Measurements from ENCODE around the gene UCP2.

GRCh38 chr11:74001822-74002286, 19.2 kb upstream of the UCP2 start:
- TF ChIP-seq BCL3 (IDR thresholded peaks at IDR 0.05; ENCODE audit: borderline replicate concordance, insufficient read depth, low read depth, low read length, poor library complexity, severe bottlenecking) (no peak), RAD21 (IDR thresholded peaks at IDR 0.05; ENCODE audit: insufficient read depth, low read depth, low read length) (no peak), ZBED1 (IDR thresholded peaks at IDR 0.05; ENCODE audit: borderline replicate concordance) (no peak), ATF3 (IDR thresholded peaks at IDR 0.05; ENCODE audit: borderline replicate concordance, extremely low read depth, low read depth, low read length) (no peak), EZH2 (IDR thresholded peaks at IDR 0.05; ENCODE audit: borderline replicate concordance, control insufficient read depth, low read depth, low read length) (no peak), RFX5 (IDR thresholded peaks at IDR 0.05; ENCODE audit: low read depth, low read length) (no peak), HCFC1 (IDR thresholded peaks at IDR 0.05; ENCODE audit: low read length) (no peak), SP1 (IDR thresholded peaks at IDR 0.05; ENCODE audit: low read depth, low read length) (no peak), CUX1 (IDR thresholded peaks at IDR 0.05; ENCODE audit: insufficient replicate concordance, low read depth, low read length) (no peak), FOXK2 (IDR thresholded peaks at IDR 0.05) (no peak), TCF12 (IDR thresholded peaks at IDR 0.05; ENCODE audit: low read depth, low read length) (no peak), SREBF1 (IDR thresholded peaks at IDR 0.05; ENCODE audit: low read length) (no peak), SMAD1 (IDR thresholded peaks at IDR 0.05; ENCODE audit: low read depth, partially characterized antibody) (no peak)

All from GM12878 (cell line).